ENCODE results near the gene PPIG.

GRCh38 chr2:169571571-169571970, 12.6 kb upstream of the PPIG start:
- no peak for TF ChIP-seq CTCF (IDR thresholded peaks at IDR 0.05)
- TF ChIP-seq POLR2A (IDR thresholded peaks at IDR 0.05) = no peak

All from adrenal gland (tissue), 5 donors.